ENCODE measurements around the gene RMDN2. TPM values are rescaled to one million over a fixed set of nuclear protein-coding genes. Genes with fewer than 3 reads are reported as not detected.
"Not testable (repeated sequence)": the region's sequence is repeated elsewhere in the genome, so short reads cannot be mapped to it uniquely, and the experiment has no call there.

RMDN2 gene
- total RNA-seq, 1 donor from 2014 or later, result 4.9 TPM

DNA sequence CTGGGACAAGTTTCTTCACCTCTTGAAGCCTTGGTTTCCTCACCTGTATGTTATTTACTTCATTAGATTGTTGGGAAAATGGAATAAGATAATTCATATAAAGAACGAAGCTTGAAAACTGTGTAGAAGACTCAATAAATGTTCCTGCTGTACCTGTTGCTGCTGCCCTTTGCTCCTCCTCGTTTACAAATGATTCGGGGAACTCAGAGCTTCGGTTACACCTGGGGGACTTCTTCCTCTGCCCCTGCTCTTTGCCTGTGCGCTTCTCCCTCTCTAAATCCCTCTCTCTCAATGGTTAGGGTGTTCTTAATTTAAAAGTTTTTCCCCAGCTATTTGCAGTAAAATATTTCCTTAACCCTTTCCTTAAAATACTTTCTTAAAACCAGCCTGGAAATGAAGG, 3.3 kb upstream of the RMDN2 start:
- no peak for DNase-seq
- no peak for ATAC-seq (ENCODE audit: poor library complexity)
- intact Hi-C loops (cut with DNase I), result no loop called here

DNA sequence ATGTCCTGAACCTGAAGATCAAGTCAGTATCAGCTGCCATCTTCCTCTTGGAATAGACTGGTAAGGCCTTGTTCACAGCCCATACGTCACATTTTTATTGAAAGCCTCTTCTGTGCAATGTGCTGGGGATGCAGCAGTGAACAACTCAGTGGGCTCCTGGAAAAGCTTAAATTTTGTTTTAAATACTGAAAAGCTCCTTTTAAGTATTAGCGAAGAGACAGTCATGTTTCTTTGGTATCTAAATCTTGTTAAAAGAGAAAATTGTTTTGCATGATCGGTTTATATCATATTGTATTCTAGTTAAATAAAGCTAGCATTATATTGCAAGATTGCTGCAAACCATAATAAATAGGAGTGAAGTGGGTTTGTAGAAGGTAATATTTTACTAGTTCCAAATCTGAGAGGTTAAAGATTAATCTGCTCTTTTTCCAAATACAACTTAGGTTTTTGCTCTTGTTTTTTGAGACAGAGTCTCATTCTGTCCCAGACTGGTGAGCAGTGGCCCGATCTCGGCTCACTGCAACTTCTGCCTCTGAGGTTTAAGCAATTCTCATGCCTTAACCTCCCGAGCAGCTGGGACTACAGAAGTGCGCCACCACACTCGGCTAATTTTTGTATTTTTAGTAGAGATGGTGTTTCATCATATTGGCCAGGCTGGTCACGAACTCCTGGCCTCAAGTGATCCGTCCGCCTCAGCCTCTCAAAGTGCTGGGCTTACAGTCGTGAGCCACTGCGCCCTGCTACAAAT, 1.6 kb upstream of the RMDN2 start:
- ATAC-seq (ENCODE audit: poor library complexity), result no peak
- intact Hi-C loops (cut with DNase I), result no loop called here
- no peak for DNase-seq

DNA sequence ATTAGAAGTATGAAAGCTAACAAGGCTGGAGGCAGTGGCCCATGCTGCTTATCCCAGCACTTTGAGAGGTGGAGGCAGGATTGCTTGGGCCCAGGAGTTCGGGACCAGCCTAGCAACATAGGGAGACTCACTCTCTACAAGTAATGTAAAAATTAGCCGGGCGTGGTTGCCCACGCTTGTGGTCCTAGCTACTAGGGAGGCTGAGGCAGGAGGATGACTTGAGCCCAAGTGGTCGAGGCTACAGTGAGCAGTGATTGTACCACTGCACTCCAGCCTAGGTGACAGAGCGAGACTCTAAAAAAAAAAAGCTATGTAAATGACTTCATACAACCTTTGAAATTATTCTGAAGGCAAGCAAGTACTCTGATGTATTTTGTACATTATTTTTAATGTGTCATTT, 1.5 kb downstream of the RMDN2 start:
- intact Hi-C loops (cut with DNase I), result no loop called here
- DNase-seq (no peak), ATAC-seq (ENCODE audit: poor library complexity) (no peak)

DNA sequence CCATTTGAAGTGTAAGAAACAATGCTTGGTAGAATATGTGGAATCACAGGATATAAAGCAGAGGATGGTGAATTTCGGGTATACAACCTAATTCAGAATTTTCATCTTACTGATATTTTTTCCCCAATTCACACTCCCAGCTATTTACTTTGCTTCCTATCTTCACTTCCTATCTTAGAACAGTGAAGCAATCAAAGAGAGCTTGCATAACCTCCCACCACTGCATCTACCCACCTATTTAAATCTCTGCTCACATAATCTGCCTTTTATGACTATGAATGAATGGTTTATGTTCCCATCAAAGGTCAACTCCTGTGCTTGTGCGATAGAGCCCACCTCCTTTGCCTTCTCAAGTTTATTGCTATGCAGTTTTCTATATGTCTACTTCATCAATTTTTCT, 3.3 kb downstream of the RMDN2 start:
- ATAC-seq (ENCODE audit: poor library complexity) (no peak), DNase-seq (no peak)
- intact Hi-C loops (cut with DNase I), result no loop called here

DNA sequence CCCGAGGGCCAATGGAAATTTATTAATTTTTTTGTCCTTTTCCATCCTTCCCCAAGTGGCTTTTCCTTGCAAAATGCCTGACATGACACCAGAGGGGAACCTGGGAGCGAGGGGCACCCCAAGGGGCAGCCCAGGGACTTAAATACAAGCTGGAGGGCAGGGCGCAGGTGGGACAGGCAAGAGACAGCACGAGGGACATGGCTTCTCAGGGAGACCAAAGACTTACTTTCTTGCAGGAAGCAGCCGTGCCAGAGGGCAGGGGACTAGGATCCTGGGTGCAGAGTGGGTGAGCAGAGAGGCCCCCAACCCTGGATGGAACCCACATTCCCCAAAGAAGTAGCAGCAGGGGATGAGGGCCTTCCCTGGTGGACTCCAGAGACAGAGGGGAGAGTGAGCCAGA, 5.3 kb downstream of the RMDN2 start:
- ATAC-seq (ENCODE audit: poor library complexity); intact Hi-C loops (cut with DNase I); DNase-seq: not testable (repeated sequence)

DNA sequence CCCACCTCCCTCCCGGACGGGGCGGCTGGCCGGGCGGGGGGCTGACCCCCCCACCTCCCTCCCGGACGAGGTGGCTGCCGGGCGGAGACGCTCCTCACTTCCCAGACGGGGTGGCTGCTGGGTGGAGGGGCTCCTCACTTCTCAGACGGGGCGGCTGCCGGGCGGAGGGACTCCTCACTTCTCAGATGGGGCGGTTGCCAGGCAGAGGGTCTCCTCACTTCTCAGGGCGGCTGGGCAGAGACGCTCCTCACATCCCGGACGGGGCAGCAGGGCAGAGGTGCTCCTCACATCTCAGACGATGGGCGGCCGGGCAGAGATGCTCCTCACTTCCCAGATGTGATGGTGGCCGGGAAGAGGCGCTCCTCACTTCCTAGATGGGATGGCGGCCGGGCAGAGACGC, 7.8 kb downstream of the RMDN2 start:
- intact Hi-C loops (cut with DNase I); DNase-seq; ATAC-seq (ENCODE audit: poor library complexity): not testable (repeated sequence)

DNA sequence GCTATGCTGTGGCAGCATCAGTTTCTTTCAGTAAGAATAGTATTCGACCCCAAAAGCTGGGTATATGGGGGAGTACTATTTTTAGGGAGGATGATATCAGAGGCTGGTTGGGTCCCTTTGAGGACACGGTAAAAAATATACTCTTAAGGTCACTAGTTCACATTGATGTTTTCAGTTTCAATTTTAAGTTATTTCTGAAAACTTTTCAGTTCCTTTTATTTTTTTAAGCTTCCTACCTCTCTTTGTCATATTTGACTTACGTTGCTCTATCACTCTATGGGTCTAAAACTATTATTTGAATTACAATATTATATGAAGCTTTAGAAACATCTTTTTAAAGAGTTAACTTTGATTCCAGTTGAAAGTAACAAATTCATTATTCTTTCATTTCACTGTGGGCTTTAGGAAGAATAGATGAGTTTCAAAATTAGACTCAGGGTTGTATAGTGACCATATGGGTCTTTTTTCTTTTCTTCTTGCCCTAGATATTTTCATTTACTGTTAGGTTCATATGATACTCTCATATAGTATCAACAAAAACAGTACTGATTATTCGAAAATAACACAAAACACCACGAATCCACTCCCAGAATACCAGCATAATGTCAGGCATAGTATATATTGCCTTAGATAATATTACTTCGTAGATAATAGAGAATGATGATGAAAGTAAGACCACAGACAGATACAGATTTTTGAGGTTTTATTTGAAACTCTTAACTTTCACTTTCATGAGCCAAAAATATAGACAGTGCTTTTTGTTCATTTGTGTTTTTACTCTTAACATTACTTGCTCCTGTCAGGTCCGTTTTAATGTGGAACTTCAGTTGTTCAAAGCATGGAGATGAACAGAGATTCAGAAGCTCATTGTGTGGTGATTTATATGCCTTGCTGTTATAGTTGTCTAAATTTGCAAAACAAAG, 9.8 kb downstream of the RMDN2 start:
- intact Hi-C loops (cut with DNase I), result no loop called here
- ATAC-seq (ENCODE audit: poor library complexity) (no peak), DNase-seq (no peak)

DNA sequence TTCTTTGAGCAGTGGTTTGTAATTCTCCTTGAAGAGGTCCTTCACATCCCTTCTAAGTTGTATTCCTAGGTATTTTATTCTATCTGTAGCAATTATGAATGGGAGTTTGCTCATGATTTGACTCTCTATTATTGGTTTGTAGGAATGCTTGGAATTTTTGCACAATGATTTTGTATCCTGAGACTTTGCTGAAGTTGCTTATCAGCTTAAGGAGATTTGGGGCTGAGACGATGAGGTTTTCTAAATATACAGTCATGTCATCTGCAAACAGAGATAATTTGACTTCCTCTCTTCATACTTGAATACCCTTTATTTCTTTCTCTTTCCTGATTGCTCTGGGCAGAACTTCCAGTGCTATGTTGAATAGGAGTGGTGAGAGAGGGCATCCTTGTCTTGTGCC, 12.5 kb downstream of the RMDN2 start:
- intact Hi-C loops (cut with DNase I); DNase-seq; ATAC-seq (ENCODE audit: poor library complexity): not testable (repeated sequence)

DNA sequence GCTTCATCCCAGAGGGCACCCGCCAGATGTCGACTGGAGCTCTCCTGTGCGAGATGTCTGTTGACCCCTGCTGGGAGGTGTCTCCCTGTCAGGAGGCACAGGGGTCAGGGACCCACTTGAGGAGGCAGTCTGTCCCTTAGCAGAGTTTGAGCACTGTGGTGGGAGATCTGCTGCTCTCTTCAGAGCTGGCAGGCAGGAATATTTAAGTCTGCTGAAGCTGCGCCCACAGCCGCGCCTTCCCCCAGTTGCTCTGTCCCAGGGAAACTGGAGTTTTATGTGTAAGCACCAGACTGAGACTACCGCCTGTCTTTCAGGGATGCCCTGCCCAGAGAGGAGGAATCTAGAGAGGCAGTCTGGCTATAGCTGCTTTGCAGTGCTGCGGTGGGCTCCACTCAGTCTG, 16.2 kb downstream of the RMDN2 start:
- intact Hi-C loops (cut with DNase I); ATAC-seq (ENCODE audit: poor library complexity); DNase-seq: not testable (repeated sequence)

DNA sequence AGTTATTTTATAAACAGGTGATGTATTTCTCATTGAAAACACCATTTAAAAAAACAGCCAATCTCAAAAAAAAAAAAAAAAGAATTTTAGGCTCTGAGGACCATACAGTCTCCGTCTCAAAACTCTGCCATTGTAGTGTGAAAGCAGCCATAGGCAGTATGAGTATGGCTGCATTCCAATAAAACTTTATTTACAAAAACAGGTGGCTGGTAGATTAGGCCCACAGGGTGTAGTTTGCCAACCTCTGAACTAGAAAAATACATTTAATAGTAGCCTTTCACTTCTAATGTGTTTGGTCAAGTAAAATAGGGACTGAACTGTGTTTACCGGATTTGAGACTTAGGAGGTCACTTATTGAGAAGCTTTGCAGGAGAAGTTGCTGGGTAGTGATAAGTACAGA, 19.2 kb downstream of the RMDN2 start:
- DNase-seq (no peak), ATAC-seq (ENCODE audit: poor library complexity) (no peak)
- intact Hi-C loops (cut with DNase I), result no loop called here

DNA sequence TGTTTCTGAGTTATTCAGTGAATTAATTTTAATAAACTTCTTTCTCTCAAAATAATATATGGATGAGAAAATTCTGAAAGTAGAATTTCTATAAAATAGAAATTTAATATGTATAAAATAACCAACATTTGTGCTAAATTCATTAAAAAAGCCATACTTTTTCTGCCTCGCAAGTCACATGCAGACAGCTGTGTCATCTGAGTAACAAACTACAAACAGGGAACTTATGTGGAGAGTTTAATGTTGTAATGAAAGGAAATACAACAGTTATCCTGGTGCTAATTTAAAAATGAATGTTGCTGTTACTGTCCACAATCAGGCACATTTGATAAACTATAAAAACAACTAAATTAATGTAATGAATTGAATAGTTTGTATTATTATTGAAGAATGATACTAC, 22.2 kb downstream of the RMDN2 start:
- intact Hi-C loops (cut with DNase I), result no loop called here
- no peak for DNase-seq
- no peak for ATAC-seq (ENCODE audit: poor library complexity)

DNA sequence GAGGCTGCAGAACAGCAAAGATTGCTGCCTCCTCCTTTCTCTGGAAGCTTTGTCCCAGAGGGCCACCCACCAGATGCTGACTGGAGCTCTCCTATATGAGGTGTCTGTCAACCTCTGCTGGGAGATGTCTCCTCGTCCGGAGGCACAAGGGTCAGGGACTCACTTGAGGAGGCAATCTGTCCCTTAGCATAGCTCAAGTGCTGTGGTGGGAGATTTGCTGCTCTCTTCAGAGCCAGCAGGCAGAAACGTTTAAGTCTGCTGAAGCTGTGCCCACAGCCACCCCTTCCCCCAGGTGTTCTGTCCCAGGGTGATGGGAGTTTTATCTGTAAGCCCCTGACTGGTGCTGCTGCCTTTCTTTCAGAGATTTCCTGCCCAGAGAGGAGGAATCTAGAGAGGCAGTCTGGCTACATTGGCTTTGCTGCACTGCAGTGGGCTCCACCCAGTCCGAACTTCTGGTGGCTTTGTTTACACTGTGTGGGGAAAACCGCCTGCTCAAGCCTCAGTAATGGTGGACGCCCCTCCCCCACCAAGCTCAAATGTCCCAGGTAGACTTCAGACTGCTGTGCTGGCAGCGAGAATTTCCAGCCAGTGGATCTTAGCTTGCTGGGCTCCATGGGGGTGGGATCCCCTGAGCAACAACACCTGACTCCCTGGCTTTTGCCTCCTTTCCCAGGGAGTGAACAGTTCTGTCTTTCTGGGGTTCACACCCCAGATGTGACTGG, 37.1 kb downstream of the RMDN2 start:
- intact Hi-C loops (cut with DNase I); DNase-seq; ATAC-seq (ENCODE audit: poor library complexity): not testable (repeated sequence)

DNA sequence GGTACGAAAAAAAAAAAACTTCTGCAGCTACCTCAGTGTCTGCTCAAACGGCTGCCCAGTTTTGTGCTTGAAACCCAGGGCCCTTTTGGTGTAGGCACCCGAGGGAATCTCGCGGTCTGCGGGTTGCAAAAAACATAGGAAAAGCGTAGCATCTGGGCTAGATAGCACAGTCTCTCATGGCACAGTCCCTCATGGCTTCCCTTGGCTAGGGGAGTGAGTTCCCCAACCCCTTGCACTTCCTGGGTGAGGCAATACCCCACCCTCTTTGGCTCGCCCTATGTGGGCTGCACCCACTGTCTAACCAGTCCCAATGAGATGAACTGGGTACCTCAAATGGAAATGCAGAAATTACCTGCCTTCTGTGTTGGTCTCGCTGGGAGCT, 37.6 kb downstream of the RMDN2 start:
- ATAC-seq (ENCODE audit: poor library complexity); DNase-seq: not testable (repeated sequence)

DNA sequence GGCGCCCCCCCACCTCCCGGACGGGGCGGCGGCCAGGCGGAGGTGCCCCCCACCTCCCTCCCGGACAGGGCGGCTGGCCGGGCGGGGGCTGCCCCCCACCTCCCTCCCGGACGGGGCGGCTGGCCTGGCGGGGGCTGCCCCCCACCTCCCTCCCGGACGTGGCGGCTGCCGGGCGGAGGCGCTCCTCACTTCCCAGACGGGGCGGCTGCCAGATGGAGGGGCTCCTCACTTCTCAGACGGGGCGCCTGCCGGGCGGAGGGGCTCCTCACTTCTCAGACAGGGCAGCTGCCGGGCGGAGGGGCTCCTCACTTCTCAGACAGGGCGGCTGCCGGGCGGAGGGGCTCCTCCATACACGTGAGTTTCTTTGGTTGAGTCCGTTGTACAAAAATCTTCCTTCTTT, 38.8 kb downstream of the RMDN2 start:
- ATAC-seq (ENCODE audit: poor library complexity); intact Hi-C loops (cut with DNase I); DNase-seq: not testable (repeated sequence)

More for the DNA sequence above, 37.6 kb downstream of the RMDN2 start:
- intact Hi-C loops (cut with DNase I), result not testable (repeated sequence)

DNA sequence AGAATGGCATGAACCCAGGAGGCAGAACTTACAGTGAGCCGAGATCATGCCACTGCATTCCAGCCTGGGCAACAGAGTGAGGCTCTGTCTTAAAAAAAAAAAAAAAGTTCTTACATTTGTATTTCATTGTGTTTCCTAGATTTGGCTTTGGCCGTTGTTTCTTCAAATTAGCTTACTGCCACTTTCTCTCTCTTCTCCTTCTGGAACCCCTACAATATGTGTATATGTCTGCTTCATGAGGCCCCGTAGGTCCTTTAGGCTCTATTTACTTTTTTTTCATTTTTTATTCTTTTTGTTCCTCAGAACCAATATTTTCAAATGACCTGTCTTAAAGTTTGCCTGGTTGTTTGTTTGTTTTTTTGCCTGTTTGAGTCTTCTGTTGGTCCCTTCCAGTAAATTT, 41.2 kb downstream of the RMDN2 start:
- ATAC-seq (ENCODE audit: poor library complexity), result no peak
- intact Hi-C loops (cut with DNase I), result no loop called here
- DNase-seq, result no peak

DNA sequence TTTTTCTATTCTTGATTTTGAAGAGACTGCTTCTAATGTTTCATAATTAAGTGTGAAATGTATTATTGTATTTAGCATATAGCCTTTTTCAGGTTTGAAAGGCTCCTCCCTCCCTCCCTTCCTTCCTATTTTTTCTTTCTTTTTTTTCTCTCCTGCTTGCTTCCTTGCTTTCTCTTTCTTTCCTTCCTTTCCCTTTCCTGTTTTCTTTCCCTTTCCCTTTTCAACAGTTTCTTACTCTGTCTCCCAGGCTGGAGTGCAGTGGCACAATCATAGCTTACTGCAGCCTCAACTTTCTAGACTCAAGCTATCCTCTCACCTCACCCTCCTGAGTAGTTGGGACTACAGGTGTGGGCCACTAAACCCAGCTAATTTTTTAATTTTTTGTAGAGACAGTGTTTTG, 44.6 kb downstream of the RMDN2 start:
- DNase-seq (no peak), ATAC-seq (ENCODE audit: poor library complexity) (no peak)
- intact Hi-C loops (cut with DNase I), result no loop called here

DNA sequence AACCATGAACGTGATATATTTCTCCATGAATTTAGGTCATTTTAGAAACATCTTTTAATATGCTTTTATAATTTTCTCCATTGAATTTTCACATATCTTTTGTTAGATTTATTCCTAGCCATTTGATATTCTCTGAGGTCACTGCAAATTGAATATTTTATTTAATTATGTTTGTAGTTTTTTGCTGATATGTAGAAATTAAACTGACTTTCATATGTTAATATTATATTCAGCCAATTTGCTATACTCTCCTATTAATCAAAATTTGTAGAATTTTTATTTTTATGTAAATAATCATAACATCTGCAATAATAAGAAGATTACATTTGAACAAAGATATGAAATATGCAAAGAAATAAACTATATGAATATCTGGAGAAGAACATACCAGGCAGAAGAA, 46.9 kb downstream of the RMDN2 start:
- no peak for DNase-seq
- ATAC-seq (ENCODE audit: poor library complexity), result no peak
- intact Hi-C loops (cut with DNase I), result no loop called here

DNA sequence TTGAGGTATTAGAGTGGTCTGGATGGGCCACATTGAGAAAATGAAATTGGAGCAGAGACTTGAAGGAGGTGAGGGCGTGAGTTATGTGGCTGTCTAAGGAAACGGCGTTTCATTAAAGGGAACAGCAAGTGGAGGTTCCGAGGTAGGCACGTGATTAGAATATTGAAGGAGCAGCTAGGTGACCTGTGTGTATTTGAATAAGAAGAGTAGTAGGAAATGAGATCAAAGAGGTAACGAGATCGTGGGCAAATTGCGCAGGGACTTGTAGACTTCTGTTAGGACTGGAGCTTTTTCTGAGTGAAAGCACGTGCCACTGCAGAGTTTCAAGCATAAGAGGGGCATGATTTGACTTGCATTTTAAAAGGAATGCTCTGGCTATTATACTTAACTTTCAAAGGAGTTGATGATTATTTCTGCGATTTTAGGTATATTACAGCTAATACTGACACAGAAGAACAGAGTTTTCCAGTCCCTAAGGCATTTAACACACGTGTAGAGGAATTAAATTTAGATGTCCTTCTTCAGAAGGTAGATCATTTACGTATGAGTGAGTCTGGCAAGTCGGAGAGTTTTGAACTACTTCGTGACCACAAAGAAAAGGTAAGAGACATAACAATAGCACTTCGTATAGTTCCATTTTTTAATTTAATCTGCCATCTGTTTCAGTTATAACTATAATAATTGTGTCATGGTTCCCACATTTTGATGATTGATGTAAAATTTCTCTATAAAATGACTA, 48.7 kb downstream of the RMDN2 start:
- ATAC-seq (ENCODE audit: poor library complexity), result no peak
- intact Hi-C loops (cut with DNase I), result no loop called here

DNA sequence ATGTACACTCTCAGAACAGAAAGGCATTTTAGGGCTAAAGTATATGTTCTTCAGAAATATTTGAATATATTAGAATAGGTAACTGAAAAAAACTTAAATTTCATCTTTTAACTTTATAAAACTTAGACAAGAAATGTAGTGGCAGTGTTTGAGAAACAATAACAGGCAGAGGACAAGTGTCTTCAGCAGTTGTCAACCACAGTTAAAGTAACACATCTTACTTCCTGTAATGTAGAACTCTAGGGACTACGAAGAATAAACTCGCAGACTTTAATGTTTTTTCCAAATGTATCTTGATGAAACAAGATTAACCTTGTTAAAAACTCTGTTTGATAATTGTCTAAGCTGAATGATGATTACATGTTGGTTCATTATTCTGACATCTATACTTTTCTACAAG, 50.7 kb downstream of the RMDN2 start:
- DNase-seq, result no peak
- ATAC-seq (ENCODE audit: poor library complexity), result no peak
- intact Hi-C loops (cut with DNase I), result no loop called here

More for the DNA sequence above, 48.7 kb downstream of the RMDN2 start:
- DNase-seq, result no peak
